Vein endothelial cell (primary cell): ENCODE data around the gene OR10H1. TPM values are rescaled to one million over a fixed set of nuclear protein-coding genes. Genes with fewer than 3 reads are reported as not detected.

Source experiments
- total RNA-seq: library from RNA; depleted of rRNA; stranded (reverse); fragments of >200 nt; gene quantifications from 2 replicates; pipeline ENCODE4 v1.2.3, GENCODE V29; 2012

OR10H1 gene, protein sequence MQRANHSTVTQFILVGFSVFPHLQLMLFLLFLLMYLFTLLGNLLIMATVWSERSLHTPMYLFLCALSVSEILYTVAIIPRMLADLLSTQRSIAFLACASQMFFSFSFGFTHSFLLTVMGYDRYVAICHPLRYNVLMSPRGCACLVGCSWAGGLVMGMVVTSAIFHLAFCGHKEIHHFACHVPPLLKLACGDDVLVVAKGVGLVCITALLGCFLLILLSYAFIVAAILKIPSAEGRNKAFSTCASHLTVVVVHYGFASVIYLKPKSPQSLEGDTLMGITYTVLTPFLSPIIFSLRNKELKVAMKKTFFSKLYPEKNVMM
- total RNA-seq = not detected in 2 replicates

GRCh38 chr19:15815306-15815705 lies at the start of gene OR10H1:
Gene OR10H1 (minus strand): TSS chr19:15815664. CDS start chr19:15808037, 7,627 bp downstream.

DNA sequence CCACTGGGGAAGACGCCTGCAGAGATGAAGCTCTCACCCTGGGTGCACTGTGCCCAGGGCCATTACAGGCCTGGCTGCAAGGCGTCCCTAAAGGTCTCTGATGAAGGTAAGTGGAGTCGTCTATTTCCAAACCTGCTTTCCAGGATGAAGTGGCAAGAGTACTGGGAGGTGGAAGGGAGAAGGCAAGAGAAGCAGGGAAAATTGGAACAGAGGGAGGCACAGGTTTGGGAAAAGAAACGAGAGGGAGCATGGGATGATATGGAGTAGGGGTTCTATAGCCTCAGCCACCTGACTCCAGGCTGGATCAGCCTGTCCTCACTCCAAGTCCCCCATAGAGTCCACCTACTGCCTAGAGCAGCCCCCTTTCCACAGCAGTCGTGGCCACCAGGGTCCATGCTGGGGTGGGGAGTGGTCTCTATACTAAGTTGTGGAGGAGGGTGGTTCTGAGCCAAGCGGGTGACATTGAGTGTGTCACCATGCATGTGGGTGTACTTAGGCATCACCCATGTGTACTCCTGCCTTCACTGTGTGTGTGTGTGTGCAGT lies 27.8 kb downstream of the OR10H1 start, which contains the start of gene OR10H5:
TSS of gene OR10H5 (plus strand) at position 51 of the 545 bp plus-strand sequence. CDS start 6,388 bp downstream, outside the sequence.

Other genes starting within 250 kb of the OR10H1 start
- not detected in 2 replicates for gene CYP4F8, start 200.4 kb downstream of the OR10H1 start, total RNA-seq
- not detected in 2 replicates for gene CYP4F3, start 174.8 kb downstream of the OR10H1 start, total RNA-seq
- not detected in 2 replicates for gene CYP4F12, start 142.6 kb downstream of the OR10H1 start, total RNA-seq
- not detected in 2 replicates for gene OR10H2, start 87.6 kb downstream of the OR10H1 start, total RNA-seq
- not detected in 2 replicates for gene OR10H3, start 77.7 kb downstream of the OR10H1 start, total RNA-seq
- not detected in 2 replicates for gene OR10H5, start 28.0 kb downstream of the OR10H1 start, total RNA-seq
- not detected in 2 replicates for gene CYP4F2, start 82.4 kb upstream of the OR10H1 start, total RNA-seq
- gene CYP4F11, start 118.9 kb upstream of the OR10H1 start, total RNA-seq = not detected in 2 replicates
- not detected in 2 replicates for gene OR10H4, start 133.3 kb upstream of the OR10H1 start, total RNA-seq